ENCODE results near the gene ATXN7L3.
"Not testable (repeated sequence)": the region's sequence is repeated elsewhere in the genome, so short reads cannot be mapped to it uniquely, and the experiment has no call there.

Gene ATXN7L3, protein sequence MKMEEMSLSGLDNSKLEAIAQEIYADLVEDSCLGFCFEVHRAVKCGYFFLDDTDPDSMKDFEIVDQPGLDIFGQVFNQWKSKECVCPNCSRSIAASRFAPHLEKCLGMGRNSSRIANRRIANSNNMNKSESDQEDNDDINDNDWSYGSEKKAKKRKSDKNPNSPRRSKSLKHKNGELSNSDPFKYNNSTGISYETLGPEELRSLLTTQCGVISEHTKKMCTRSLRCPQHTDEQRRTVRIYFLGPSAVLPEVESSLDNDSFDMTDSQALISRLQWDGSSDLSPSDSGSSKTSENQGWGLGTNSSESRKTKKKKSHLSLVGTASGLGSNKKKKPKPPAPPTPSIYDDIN

DNA sequence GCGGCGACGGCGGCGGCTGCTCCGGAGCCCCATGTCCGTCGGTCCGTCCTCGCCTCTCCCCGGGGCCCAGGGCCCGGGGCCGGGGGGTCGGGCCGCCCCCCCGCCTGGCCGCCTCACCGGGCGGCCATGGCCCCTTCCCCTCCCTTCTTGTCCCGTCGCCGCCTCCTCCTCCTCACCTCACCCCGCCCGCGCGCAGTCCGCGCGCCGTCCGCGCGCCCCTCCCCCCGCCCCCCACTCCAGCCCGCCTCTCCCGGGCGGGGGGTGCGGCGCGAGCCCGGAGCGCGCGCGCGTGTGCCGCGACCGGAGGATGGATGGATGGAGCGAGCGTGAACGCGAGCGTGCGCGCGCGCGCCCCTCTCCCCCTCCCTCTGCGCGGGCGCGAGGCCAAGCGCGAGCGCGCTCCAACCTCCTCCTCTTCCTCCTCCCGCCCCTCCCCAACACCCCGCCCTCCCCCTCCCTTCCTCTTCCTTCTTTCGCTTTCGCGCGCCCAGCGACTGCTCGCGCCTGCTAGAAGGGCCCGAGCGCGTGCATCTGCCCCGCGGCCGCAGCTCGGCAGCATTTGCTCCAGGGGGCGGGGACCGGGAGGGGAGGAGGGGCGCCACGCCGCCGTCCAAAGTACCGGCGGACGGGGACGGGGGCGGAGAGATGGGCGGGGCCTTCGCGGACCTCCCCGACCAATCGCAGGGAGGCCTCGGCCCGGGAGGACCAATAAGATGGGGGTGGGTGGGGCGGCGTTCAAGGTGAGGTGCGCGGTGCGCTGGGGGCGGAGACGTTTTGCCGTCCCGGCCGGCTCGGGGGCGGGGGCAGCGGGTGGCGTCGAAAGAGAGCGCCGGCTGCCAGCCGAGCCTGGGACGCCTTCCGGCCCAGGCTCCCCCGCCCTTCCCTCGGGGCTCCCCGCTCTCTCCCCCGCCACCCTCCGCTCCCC lies at the start of gene ATXN7L3:
ATXN7L3 (minus strand) TSS at position 332 of the 925 bp plus-strand sequence. CDS start 1,814 bp downstream, outside the sequence.
- DNase-seq, result peak; percentile 98

DNA sequence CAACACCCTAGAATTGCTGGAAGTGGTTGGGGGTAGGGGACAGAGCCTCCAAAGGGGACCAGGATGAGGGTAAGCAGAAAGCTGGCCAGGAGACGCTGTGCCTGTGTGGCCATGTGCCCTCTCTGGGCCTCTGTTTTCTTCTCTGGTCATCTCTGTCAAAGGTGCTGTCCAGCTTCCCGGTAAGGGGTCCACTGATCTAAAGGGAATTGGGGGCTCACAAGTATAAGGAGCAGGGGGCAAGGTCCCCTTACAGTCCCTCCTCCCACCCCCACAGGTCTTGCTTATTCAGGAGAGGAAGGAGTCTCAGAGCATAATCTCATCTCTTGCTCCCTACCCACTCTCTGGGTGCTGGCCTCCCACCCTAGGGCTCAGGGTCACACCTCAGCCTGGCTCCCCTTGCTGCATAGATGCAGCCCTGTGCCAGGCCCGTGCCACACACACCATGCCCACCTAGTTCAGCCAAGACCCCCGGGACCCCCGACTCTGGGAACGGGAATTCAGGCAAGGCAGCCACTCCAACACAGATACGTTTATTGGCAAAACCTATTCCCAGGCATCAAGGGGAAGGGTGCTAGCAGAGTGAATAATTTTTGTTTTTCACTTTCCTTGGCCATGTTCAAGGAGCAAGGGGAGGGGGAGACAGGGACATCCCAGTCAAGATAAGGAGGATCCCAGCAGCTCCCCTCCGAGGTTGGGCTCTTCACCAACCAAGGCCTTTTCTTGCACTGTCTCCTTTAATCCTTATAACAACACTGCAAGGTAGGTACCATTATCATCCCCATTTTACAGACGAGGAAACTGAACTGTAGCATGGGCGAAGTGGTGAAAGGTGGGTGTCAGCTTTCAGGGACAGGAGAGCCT lies 48.4 kb upstream of the ATXN7L3 start:
- no peak for DNase-seq

DNA sequence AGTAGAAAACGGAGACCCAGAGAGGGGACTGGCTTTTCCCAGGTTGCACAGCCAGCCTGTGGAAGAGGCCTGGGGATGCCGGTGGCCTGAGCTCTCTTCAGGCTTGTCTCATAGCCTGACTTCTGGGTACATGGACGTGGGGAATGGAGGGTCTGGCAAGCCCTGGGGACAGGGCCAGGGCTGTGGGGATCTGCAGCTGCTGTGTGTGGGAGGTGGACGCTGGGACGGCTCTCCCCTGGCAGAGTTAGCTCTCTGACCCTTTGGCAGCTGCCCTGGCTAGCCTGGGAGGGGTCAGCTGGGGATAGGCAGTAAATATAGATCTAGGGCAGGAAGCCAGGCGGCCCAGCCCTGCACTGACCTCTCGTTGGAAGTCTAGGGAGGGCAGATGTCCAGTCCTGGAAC lies 47.8 kb upstream of the ATXN7L3 start:
- no peak for DNase-seq

DNA sequence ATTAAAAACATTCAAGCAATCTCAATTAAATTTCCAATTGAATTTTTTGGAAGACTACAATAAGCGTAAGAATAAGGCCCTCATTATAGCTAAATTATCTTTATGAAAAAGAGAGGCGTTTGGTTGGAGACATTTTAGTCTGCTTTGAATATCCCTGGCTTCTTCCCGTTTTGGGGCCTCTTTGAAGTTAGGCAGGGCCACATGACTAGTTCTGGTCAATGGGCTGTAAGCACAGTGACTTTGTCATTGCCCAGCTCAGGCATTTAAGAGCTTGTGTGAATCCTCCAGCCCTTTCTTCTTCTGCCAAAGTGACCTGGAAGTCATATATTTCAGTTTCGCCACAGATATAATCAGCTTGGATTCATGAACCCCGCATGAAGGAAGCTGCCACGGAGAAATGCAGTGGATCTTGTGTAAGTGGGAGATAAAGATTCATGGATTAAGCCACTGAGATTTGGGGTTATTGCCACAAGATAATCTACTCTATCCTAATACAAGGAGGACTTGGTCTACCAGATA lies 41.5 kb upstream of the ATXN7L3 start:
- no peak for DNase-seq

DNA sequence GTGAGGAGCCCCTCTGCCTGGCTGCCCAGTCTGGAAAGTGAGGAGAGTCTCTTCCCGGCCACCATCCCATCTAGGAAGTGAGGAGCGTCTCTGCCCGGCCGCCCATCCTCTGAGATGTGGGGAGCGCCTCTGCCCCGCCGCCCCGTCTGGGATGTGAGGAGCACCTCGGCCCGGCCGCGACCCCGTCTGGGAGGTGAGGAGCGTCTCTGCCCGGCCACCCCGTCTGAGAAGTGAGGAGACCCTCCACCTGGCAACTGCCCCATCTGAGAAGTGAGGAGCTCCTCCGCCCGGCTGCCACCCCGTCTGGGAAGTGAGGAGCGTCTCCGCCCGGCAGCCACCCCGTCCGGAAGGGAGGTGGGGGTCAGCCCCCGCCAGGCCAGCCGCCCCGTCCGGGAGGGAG lies 38.2 kb upstream of the ATXN7L3 start:
- DNase-seq, result not testable (repeated sequence)

DNA sequence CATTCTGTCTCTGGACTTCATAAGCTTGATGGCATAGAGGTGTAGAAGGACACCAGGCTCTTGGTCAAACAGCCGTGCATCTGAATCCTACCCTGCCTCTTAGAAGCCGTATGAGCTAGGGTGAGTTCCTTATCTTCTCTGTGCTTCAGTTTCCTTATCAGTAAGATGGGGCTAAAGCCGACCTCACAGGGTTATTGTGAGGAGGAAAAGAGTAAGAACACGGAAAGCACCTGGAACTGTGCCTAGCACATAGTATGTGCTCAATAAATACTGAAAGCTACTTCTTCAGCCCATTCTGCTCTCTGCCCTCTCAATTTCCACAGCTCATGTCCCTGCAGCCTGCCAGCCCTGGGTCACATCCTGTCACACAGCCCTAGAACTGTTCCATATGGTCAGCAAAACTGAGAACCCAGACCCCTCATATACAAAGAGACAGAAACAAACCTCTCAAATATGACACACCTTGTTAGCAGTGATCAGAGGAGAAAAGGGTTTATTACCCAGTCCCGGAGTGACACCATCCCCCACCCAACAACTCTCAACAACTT lies 36.8 kb upstream of the ATXN7L3 start:
- no peak for DNase-seq

DNA sequence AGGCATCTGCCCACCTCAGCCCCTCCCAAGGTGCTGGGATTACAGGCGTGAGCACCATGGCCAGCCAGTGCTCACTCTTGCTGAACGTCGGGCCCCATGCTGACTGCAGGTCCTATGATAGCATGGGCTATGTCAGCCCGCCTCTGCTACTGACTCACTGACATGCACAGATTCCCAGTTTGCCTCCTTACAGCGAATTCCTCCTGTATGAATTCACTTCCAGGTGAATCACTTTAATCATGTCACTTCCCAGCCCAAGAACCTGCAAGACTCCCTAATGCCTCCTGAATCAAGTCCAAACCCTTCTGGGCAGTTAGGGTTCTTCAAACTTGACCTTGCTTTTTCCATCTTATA lies 35.9 kb upstream of the ATXN7L3 start:
- no peak for DNase-seq

DNA sequence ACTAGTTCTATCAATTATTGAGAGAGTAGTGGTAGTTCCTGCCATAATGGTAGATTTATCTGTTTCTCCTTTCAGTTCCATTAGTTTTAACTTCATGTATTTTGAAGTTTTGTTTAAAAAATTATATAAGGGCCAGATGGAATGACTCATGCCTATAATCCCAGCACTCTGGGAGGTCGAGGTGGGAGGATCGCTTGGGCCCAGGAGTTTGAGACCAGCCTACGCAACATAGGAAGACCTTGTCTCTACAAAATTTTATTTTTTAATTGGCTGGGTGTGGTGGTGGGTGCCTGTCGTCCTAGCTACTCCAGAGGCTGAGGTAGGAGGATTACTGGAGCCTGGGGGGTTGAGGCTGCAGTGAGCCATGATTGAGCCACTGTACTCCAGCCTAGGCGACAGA lies 33.9 kb upstream of the ATXN7L3 start:
- DNase-seq, result no peak

DNA sequence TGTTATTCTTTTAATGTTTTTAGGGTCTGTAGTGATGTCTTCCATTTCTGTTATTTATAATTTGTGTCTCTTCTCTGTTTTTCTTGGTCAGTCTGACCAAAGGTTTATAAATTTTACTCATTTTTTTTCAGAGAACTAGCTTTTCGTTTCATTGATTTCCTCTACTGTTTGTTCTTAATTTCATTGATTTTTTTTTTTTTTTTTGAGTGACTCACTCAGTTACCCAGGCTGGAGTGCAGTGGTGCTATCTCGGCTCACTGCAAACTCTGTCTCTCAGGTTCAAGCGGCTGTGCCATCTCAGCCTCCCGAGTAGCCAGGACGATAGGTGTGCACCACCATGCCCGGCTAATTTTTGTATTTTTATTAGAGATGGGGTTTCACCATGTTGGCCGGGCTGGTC lies 32.4 kb upstream of the ATXN7L3 start:
- no peak for DNase-seq

DNA sequence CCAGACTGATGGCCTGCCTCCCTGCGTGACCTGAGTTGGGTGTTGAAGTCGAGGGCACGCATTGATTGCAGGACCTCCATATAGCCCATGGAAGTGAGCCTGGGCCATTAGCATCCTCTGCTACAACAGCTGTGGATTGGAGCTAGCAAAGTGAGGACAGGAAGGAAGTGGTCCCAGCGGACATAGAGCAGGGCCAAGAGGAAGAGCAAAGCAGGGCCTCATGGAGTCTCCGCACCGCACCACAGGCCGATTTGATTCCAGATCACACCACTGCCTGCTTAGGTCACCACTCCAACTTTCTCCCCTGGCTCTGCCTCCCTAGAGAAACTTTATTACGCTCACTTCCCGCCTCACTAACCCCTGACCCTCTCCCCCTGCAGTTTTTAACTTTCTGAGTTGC lies 30.5 kb upstream of the ATXN7L3 start:
- no peak for DNase-seq

DNA sequence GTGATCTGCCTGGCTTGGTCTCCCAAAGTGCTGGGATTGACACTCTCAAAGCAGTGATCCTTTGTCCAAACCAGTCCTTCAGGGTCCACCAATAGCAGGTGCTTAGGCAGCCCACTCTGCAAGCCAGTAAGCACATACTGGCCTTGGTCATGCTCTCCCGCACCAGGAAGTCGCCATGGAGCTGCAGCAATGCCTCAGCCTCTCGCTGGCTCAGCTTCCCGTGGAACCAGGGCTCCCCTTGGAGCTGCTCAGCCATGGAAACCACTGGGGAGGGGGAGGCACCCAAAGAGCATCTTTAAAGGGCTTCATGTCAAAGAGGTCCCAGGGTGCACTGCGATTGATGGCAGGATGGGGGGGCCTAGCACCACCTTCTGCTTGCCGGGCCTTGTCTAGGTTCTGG lies 29.4 kb upstream of the ATXN7L3 start:
- no peak for DNase-seq

DNA sequence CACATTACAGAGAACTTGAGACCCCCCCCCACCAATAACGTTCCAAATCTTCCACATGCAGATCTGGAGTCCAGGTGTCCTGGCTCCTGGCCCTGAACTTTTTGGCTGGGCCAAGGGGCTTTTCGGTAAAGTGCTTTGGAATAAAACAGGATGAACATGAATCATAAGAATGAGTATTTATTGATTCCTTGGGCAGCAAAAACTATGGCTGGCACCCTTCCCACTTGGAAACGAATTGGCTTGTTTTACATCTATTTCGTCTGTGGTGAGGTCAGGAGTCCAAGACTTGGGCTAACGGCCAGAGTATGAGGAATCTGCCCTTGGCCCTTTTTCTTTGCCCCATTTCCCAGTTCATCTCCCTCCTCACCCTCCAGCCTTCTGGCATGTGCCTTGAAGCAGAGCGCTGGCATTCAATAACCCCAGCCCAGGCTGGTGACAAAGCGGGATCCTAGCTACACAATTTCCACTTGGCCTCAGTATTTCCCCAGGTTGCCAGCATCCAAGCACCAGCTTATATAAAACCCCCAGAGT lies 23.9 kb upstream of the ATXN7L3 start:
- no peak for DNase-seq

DNA sequence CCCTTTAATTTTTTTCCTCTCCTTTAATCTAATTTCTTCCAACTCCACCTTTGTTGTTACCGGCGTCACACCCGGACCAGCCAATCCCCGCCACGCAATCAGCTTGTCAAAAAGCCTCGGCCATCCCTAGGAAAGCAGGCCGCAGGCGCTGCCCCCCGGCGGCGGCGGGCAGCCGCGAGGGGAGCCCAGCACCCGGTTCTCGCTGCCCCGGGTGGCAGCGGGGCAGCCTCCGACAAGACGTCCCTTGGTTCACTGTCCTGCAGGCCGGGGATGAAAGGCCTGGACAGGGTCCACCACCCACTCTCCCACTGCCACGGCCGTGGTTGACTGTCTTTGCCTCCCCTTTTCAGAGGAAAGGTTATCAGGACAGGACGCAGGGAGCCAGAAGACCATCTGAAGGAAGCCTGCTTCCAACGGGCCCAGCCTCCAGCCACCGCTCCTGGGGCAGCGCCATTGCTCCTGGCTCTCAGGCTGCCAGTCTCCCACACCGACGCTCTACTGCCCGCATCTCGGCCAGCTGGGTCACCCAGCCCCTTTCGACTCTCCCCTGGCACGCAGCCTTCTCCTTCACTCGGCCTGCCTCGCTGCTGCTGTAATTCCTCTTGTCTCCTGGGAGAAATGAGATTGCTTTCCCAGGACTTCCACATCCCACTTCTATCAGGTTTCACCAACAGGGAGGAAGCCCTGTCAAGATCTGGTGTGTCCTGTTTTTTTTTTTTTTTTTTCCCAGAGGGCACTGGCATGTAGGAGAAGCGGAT lies 22.6 kb upstream of the ATXN7L3 start:
- DNase-seq, result peak; percentile 52

DNA sequence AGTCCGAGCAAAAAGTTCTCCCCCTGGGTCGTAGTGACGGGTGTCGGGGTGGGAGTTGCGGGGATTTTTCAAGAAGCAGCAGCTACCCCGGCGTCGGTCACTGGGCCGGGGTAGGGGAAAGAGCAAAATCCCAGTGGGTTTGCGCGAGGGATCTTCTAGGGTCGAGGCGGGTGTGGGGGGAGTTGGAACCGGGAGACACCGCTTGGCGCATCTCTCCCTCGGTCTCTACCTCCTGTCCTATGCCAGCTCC lies 22.1 kb upstream of the ATXN7L3 start:
- no peak for DNase-seq

DNA sequence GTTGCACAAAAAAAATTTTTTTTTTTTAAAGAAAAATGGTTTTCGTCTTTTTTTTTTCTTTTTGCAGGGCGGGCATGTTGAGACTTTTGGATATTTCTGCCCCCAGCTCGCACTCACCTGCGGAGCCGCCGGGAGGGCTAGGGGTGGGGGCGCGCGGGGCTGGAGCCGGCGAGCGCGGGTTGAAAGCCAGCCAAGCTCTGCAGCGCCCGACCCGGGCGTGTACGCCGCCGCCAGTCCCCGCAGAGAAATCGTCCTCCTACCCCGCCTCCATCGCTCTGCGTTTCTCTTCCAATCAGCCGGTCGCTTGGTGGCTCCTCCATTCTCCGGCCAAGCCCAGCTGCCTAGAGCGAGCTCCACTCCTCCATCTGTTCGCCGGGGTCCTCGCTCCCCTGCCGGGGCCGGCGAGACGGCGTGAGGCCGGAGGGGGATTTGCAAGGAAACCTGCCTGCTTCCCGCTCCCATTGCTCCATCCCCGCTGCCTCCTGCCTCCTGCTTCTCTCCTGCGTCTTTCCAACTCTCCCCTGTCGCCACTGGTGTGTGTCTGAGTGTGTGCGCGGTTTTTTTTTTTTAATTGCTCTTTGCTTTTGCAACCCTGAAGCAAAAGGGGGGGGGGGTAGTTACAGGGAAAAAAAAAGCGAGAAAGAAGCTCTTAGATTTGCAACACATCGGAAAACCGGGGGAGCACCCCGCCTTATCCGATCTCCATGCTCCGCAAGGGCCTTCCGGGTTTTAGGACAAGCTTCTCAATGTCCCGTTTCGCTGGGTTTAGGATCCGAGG lies 21.6 kb upstream of the ATXN7L3 start:
- DNase-seq, result peak; percentile 58

DNA sequence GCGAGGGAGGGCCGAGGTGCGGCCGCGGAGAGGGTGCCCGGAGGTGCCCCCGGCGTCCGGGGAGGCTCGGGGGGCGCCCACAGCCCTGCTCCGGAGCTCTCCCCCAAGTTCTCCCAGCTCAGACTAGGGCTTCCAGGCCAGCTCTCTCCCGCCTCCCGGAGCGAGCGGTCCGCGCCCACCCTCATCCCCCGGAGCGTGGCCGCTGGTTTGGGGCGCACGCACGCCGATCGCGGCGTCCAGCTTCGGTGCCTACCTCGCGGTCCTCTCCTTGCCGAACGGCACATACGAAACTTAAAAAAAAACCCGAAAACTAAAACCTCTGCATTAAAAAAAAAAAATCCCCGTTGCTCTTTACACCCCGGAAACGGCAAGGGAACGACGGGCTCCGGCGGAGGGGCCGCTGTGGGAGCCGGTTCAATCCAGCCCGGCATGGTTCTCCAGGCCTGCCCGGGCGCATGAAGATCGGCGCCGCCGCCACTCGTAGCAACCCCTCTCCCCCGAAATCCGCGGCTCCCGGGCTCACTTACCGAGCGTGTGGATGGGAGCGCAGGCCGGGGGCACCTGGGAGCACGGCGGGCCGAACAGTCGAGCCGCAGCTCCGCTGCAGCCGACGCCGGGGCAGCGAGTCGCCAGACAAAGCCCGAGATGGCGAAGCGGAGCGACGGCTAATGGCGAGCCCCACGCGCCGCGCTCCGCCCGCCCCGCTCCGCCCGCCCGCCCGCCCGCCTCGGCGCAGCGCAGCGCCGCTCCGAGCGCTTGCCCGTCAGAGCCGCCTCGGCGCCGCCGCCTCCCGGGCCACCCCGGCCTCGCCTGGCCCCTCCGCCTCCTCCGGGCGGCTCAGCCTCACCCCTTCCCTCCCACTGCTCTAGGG lies 20.8 kb upstream of the ATXN7L3 start:
- no peak for DNase-seq

DNA sequence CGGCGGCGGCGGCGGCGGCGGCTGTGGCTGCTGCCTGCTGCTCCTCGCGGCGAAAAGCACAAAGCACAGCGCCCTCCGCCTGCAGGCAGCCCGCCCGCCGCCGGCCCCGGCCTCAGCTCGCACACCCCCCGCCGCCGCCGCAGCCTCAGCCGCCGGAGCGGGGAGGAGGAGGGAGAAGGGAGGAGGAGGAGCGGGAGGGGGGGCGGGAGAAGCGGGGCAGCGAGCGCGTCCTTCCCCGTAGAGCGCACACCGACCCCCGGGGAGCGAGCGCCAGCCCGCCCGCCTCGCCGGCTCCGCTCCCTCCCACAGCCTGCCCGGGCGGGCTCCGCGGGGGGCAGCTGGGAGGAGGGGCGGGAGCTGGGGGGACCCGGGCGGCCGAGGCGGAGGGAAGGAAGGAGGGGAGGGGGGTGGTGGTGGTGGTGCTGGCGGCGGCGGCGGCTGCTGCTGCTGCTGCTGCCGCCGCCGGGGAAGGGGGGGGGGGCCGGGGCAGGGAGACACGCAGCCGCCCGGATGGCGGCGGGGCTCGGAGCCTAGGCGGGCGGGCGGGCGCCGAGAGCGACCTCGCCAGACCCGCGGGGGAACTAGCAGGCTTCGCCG lies 20.0 kb upstream of the ATXN7L3 start, which contains the start of gene UBTF:
UBTF (minus strand) TSS at position 60 of the 597 bp plus-strand sequence. CDS start 1,446 bp downstream, outside the sequence.
- no peak for DNase-seq

DNA sequence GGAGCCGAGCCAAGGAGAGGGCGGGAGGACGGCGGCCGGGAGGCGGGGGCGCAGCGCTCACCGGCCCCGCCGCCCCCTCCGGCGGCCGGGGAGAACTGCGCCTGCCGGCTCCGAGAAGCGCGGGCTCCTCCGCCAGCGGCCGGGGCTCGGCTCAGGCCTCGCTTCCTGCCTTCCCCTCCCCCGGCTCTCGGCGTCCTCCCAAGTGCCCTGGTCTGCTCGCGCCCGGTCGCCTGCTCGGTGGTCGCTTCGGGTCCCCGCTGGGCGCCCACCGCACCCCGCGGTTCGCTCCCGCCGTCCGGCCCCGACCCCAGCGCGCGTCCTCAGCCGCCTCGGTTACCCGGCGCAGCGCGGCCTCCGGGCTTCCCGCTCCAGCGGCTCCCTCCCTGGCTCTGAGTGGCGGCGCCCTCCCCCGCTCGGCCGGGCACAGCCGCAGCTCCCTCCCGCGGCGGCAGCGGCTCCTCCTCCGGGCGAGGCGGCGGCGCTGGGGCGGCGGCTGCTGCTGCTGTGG lies 19.5 kb upstream of the ATXN7L3 start:
- no peak for DNase-seq
